EL (cell line): ENCODE data around the gene HOXA13.

Source experiments
- DNase-seq: peaks from one replicate; pipeline ENCODE4 v3.0.0-alpha.2; 2016

Gene HOXA13

DNA sequence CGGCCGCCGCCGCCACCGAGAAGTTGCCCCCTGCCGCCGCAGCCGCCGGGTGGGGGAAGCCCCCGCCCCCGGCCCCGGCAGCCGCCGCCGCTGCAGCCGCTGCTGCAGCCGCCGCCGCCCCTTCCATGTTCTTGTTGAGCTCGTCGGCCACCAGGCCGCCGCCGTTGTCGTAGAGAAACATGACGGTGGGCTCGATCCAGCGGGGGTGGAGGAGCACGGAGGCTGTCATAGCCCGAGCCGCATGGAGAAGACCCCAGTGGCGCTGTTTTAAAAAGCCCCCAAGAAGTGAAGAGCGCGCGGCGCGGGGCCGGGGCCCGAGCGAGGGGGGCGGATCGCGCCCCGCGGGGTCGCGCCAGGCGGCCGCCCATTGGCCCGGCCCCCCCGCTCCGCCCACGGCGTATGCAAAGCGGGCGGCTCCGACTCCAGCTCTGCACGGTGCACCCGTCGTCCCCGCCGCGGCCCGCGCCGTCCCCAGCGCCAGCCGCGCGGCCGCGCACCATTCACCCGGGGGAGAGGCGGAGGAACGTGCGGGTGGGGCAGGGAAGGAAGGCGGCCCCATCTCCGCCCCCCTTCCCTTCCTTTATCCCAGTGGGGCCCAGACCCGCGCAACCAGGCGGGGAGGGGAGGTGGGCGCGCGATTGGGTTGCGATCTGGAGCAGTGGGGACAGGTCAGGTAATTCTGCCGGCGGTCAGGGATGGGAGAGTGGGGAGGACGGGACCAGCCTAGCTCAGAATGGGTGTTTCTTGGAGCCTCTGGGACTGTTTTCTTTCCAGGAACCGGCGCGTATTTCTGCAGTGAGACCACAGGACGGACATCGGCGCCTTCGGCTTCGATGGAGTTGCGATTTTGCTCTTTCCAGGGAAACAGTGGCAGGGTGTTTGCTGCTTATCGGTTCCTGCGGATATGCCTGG lies at the start of gene HOXA13:
HOXA13 (minus strand) TSS at position 243 of the 912 bp plus-strand sequence; CDS start at position 229, 14 bp downstream.
- DNase-seq = peak; percentile 90

- peak; percentile 65 for DNase-seq
These were observed 49.2 kb upstream of the HOXA13 start for GRCh38 chr7:27248911-27249723.

DNA sequence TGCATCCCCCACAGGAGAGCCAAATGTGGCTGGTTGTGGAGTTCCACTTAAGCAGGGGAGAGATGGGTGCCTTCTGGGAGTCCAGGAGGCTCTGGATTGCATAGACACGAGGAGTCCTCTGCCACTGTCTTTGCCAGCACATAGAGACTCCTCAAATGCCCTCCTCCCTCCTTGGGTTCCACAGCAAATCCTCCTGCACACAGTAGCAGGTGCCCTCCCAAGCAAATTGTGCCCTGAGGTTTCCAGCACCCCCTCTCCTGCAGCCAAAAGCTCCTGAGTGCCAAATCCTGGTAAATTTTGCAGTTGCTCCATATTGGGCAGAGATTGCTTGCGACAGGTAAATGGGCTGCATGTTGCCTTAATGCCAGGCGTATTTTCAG lies 48.5 kb upstream of the HOXA13 start:
- DNase-seq = no peak

DNA sequence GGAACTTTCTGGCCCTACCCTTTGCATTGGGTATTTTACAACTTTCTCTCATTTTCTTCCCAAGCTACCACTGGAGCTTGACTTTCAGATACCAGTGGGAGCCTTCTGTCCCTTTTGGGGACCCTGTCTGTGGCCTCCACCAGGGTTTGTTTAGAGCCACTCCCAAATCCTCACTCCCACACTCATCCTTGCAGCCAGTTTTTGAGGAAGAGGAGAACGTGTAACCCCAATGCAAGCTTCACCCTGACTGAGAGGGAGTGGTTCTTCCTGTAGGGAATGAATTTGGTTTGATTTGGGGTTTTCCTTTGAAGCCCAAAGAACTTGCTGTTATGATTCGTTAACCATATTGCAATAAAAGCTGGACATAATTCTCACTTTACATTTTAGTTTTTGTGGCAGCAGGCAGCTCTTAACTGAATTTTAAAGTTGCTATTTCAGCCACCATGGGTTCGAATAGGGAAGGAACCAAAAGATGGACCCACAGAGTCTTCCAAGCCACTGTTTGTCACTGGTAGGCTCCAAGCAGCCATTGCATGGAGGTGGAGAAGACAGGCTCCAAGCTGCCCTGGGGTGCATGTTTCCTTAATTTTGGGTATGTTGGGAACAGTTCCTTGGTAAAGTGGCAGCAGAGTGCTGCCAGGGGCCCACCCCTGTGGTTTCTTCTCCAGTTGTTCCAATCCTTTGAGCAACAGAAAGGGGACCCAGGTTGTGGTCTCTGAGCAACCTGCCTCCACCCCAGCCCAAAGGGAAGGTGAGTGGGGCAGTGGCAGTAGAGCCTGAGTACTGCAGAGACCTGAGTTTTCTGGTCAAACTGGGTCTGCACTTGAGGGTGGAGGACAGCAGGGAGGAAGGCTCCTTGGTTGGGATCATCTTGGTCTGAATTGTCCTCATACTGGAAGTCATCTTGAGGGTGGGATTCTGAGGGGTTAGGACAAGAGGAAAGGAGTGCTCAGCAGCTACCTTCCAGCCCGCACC lies 47.8 kb upstream of the HOXA13 start:
- no peak for DNase-seq

- DNase-seq = no peak
These were observed 47.1 kb upstream of the HOXA13 start for GRCh38 chr7:27247000-27247399.

DNA sequence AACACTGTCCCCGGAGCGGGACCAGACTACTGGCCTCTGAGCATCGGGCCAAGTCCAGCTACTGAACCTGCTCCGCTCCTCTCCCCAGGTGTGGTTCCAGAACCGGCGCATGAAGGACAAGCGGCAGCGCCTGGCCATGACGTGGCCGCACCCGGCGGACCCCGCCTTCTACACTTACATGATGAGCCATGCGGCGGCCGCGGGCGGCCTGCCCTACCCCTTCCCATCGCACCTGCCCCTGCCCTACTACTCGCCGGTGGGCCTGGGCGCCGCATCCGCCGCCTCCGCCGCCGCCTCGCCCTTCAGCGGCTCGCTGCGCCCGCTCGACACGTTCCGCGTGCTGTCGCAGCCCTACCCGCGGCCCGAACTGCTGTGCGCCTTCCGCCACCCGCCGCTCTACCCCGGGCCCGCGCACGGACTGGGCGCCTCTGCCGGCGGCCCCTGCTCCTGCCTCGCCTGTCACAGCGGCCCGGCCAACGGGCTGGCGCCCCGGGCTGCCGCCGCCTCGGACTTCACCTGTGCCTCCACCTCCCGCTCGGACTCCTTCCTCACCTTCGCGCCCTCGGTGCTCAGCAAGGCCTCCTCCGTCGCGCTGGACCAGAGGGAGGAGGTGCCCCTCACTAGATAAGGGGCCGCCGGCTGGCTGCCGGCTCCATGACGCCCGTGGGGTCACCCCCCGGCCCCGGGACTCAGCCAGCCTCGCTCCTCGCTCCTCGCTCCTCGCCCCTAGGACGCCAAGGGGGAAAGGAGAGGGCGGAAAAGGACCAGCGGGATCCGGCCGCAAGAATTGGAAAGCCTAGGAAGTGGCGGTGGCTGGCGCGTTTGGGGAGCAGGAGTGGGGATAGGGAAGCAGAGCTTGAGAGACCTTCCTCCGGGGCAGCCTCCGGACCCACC lies 46.2 kb upstream of the HOXA13 start:
- peak; percentile 33 for DNase-seq

DNA sequence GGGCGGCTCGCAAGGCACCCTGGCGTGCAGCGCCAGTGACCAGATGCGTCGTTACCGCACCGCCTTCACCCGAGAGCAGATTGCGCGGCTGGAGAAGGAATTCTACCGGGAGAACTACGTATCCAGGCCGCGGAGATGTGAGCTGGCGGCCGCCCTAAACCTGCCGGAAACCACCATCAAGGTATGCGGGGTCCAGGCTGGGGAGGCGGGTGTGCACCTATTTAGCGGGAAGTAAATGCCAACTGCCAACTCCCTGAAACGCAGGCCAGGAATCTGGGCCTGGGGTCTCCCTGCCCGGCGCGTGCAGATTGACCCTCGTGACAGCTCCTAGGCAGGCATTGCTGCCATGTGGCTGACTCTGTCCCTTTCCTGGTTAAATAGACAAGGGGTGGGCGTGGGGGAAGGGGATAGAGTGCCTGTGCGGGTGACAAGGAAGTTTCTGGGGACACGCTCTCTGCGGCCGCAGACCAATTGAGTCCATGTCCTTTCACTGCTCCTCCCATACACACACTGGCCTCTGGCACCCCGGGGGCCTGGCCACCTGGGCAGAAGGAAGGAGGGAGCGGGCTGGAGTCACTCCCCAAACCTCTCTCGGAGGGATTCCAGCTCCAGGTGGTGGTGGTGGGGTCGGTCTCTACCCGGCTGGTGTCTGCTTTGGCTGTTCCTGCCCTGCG lies 45.4 kb upstream of the HOXA13 start:
- no peak for DNase-seq

DNA sequence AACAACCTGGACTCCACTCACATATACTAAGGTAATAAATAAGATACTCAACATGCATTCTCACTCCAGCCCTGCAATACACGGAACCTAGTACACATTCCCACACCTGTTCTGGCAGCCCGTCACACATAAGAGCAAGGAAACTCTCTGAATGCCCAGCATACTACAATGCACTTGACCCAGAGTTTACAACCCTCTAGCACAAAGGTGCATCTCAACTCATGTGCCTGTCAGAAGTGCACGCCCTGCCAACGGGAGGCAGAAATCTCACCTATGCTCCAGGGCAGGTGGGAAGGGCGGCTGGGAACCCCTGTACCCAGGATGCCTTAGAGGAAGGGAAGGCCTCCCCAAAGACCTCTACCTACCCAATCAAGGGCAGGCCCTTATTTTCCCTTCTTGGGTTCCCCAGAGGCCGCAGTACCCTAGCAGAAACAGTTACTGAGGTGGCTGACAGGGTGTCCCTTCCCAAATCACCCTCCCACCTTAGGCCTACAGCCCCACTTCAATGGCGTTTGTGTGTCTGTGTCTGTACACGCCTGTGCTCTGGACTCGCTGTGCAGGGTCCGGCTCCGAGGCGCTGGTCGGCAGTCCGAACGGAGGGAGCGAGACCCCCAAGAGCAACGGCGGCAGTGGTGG lies 44.7 kb upstream of the HOXA13 start:
- no peak for DNase-seq

DNA sequence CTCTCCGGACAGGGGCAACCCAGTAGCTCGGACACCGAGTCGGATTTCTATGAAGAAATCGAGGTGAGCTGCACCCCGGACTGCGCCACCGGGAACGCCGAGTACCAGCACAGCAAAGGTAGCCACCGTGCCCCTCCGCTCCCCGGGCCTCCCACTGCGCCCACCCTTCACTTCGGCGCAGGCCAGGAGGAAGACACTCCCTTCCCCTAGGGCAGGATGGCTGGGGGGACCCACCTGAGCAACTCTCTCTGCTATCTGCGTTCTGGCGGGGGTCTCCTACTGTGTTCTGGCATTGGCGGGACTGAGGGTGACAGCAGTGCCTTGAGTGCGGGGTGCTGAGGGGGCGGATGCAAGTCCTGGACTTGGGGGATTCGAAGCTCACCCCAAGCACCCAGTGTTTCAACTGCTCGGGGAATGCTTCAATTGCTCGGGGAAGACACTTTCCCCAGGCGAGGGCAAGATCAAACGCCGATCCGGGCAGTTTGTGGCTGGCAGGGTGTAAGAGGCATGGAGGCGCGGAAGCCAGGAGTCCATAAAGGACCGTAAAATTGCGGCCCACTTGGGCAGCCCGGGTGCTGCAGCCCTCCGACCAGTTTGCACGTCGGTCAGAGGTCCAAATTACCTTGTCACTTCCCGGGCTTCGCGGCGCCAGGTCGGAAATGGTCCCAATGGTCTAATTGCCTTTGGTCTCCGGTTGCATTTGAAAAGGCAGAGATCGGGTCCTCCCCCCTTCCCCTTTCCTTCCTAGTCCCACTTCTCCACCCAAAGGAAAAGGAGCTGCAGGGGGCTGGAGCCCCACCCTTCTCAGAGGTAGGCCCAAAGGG lies 43.7 kb upstream of the HOXA13 start:
- DNase-seq = no peak

GRCh38 chr7:27242555-27243339 lies 42.9 kb upstream of the HOXA13 start, which contains the start of gene EVX1:
Gene EVX1, plus strand, starts transcription at chr7:27242802. Its CDS starts 229 bp downstream, at chr7:27243031.
- DNase-seq = peak; percentile 17

- no peak for DNase-seq
These were observed 42.3 kb upstream of the HOXA13 start for GRCh38 chr7:27242154-27242553.

DNA sequence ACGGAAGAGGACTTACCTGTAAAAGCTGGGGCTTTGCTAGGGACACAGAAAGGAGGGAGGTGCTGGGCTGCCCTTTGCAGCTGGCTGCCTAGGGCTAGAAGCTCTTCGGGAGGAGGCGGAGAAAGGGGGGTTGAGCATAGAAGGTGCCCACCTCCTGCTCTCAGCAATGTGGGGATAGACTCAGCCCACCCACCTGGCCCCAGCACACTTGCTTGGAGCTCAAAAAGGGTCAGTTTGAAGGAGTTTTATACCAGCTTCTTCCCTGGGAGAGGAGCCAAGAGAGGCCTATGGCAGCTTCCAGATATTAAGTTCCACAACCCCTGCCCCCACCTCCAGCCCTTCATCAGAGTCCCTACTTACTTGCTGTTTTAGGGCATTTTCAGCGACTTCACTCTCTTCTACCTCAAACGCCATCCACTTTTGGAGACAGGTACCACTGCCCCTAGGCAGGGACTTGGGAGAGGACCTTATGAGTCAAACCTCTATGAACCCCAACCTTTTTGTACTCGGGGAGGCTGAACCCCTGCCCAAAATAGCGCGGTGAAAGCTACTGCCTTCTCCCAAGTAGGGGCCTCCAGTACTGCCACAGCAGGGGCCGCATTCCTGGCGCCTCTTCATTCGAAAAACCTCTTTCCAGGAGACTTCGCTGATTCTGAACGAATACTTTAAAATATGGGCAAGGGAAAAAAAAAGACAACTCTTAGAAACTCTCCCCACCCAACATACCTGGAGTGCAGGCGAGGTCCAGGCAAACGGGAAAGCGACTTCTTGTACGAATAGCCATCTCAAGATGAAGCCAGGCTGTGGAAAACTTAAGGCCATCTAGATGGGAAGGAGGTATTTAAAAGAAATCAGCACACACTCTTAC lies 41.5 kb upstream of the HOXA13 start:
- no peak for DNase-seq

GRCh38 chr7:27240015-27240731 lies 40.3 kb upstream of the HOXA13 start:
- DNase-seq = no peak

DNA sequence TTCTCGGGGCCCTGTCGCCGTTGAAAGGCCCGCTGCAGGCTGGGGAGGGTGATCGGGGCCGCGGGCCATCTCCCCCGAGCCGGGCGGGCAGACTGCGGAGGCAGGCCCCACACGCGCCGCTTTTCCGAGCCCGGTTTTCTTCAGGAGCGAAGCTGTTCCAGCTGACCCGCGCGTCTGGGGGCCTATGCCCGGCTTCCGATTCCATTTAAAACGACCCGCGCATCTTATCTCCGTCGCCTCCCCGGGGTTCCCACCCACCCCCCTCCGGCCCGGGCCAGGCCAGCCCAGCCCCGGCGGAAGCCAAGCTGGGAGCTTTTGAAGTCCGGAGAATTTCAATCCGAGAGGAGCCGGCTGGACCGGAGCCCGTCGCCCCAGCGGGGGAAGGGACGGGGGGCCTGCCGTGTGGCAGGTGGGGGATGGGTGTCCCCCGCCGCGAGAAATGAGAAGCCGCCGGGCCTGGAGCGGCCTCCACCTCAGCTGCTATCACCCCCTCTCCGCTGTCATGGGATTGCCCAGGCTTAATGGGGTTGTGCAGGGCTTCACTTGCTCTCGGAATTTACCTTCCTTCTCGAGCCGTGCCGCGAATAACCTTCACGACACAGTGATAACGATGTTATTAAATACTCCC lies 39.6 kb upstream of the HOXA13 start:
- DNase-seq = no peak

- DNase-seq = no peak
These were observed 39.1 kb upstream of the HOXA13 start for GRCh38 chr7:27238979-27239386.

DNA sequence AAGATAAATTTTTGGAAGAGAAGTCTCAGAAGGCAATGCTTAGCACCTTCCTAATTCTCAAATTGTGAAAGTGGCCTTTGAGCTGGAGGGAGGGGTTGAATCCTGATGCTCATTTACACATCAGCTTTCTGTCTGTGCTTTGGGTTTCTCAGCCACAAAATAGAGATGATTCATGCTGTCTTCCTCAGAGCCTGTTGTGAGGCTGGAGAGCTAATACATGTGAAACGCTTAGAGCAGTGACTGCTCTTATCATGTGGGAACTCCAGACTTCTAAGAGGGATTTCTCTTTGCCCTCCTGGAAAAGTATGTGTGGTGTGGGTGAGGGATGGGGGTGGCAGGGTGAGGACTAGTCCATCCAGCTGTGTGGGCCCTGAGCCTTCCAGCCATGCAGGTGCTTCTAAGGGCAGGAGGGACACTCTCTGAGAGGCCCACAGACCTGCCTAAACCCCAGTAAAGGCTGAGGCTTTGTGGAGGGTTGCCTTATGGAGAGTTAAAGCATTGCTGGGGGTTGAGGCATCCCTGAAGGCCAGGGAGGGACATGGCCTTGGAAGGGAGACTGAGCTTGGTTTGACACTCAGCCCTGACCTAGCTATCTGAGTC lies 37.9 kb upstream of the HOXA13 start:
- peak; percentile 68 for DNase-seq
